GM12878 (cell line): ENCODE data around the gene MAGEH1. TPM values are rescaled to one million over a fixed set of nuclear protein-coding genes. Genes with fewer than 3 reads are reported as not detected.
A peak's percentile ranks its signal among the peaks of the same experiment; 100 is the strongest.

Source experiments
- ASH2L ChIP-seq: fragments of 300-600, 200-600 bp; sonication (generic); IDR thresholded peaks from 2 replicates; pipeline ENCODE4 v1.6.1; 2017; ENCODE audit warnings: low read depth, mild to moderate bottlenecking, borderline replicate concordance
- ATF3 ChIP-seq: IDR thresholded peaks from 2 replicates; pipeline ENCODE4 v1.6.1; 2011; ENCODE audit warnings: low read depth, mild to moderate bottlenecking, low read length, moderate library complexity, borderline replicate concordance; ENCODE audit errors: extremely low read depth
- BMI1 ChIP-seq: fragments of 450-650 bp; IDR thresholded peaks from 2 replicates; pipeline ENCODE4 v1.6.1; 2016; ENCODE audit warnings: mild to moderate bottlenecking, moderate library complexity, borderline replicate concordance
- CEBPB ChIP-seq, 2 experiments: fragments of 150-350 bp in 1 of 2; IDR thresholded peaks; 2 replicates each; pipeline ENCODE4 v1.6.1; 2012 to 2014; ENCODE audit warnings: low read depth in 2 of 2, low read length in 2 of 2, borderline replicate concordance in 1 of 2, inconsistent platforms in 1 of 2
- E2F4 ChIP-seq: IDR thresholded peaks from 2 replicates; pipeline ENCODE4 v1.6.1; 2012; ENCODE audit warnings: low read depth, low read length, improper control_type of control experiment
- HCFC1 ChIP-seq: fragments of 150-350 bp; IDR thresholded peaks from 2 replicates; pipeline ENCODE4 v1.6.1; 2014; ENCODE audit warnings: low read length
- MEF2A ChIP-seq: IDR thresholded peaks from 2 replicates; pipeline ENCODE4 v1.6.1; 2011; ENCODE audit warnings: low read depth, mild to moderate bottlenecking, low read length, moderate library complexity; ENCODE audit not compliant: insufficient read depth
- MXI1 ChIP-seq: fragments of 150-350 bp; IDR thresholded peaks from 2 replicates; pipeline ENCODE4 v1.6.1; 2011; ENCODE audit warnings: low read depth, mild to moderate bottlenecking, inconsistent platforms, low read length, improper control_type of control experiment
- MYC ChIP-seq: IDR thresholded peaks from 2 replicates; pipeline ENCODE4 v1.6.1; 2011; ENCODE audit warnings: mild to moderate bottlenecking, low read length, moderate library complexity, inconsistent platforms; ENCODE audit not compliant: insufficient read depth, insufficient replicate concordance, insufficient read length, severe bottlenecking
- NFXL1 ChIP-seq: fragments of 450-650 bp; IDR thresholded peaks from 2 replicates; pipeline ENCODE4 v1.6.1; 2017; ENCODE audit warnings: antibody characterized with exemption, mild to moderate bottlenecking, borderline replicate concordance
- NR2C2 ChIP-seq: IDR thresholded peaks from 2 replicates; pipeline ENCODE4 v1.6.1; 2011; ENCODE audit warnings: borderline replicate concordance, low read depth; ENCODE audit not compliant: control insufficient read depth, insufficient read length
- PAX8 ChIP-seq: fragments of 450-650 bp; IDR thresholded peaks from 2 replicates; pipeline ENCODE4 v1.6.1; 2017; ENCODE audit warnings: mild to moderate bottlenecking, moderate library complexity
- PRDM15 ChIP-seq: fragments of 450-650 bp; formaldehyde crosslinking; IDR thresholded peaks from 2 replicates; pipeline ENCODE4 v1.4.0; 2020; ENCODE audit warnings: mild to moderate bottlenecking, moderate library complexity
- RB1 ChIP-seq: fragments of 450-650 bp; formaldehyde crosslinking; IDR thresholded peaks from 2 replicates; pipeline ENCODE4 v1.6.1; 2017; ENCODE audit warnings: mild to moderate bottlenecking, borderline replicate concordance
- RBBP5 ChIP-seq: fragments of 200-600 bp; sonication (generic); conservative IDR thresholded peaks from 2 replicates; pipeline ENCODE4 v1.6.1; 2016
- SMAD1 ChIP-seq: fragments of 450-650 bp; IDR thresholded peaks from 2 replicates; pipeline ENCODE4 v1.6.1; 2018; ENCODE audit warnings: mild to moderate bottlenecking, low read depth; ENCODE audit not compliant: partially characterized antibody
- SMARCA5 ChIP-seq: fragments of 450-650 bp; IDR thresholded peaks from 2 replicates; pipeline ENCODE4 v1.6.1; 2017; ENCODE audit warnings: mild to moderate bottlenecking
- TAF1 ChIP-seq: IDR thresholded peaks from 2 replicates; pipeline ENCODE4 v1.6.1; 2011; ENCODE audit warnings: mild to moderate bottlenecking, low read depth, low read length, borderline replicate concordance
- ZNF217 ChIP-seq: fragments of 450-650 bp; IDR thresholded peaks from 2 replicates; pipeline ENCODE4 v1.6.1; 2017; ENCODE audit warnings: antibody characterized with exemption, mild to moderate bottlenecking
- ZNF24 ChIP-seq: fragments of 450-650 bp; IDR thresholded peaks from 2 replicates; pipeline ENCODE4 v1.6.1; 2017; ENCODE audit warnings: antibody characterized with exemption, mild to moderate bottlenecking
- ZNF687 ChIP-seq: fragments of 450-650 bp; IDR thresholded peaks from 2 replicates; pipeline ENCODE4 v1.6.1; 2017; ENCODE audit warnings: mild to moderate bottlenecking, moderate library complexity
- polyA plus RNA-seq, 11 experiments: library from polyadenylated mRNA; depleted of rRNA in 4 of 11; unstranded in 6 of 11; stranded (reverse) in 5 of 11; fragments of >200 nt; fragmentation: Nextera tagmentation in 4 of 11; fragmentation: Illumina TruSeq in 1 of 11; extraction: Ambion mirVana in 4 of 11; extraction: Trizol in 1 of 11; gene quantifications; 1 replicate in 1 of 11; 2 replicates in 10 of 11; pipeline versions ENCODE4 v1.2.1 to v1.2.3, GENCODE V29; 2011 to 2016; ENCODE audit warnings: inconsistent platforms in 2 of 11, missing spikeins in 2 of 11, low read depth in 1 of 11
- total RNA-seq, 4 experiments: library from RNA; depleted of rRNA in 3 of 4; stranded (reverse); fragments of >200 nt in 3 of 4; fragmentation: Illumina TruSeq in 1 of 4; extraction: Trizol in 1 of 4; gene quantifications; 2 replicates each; pipeline versions ENCODE4 v1.2.1 to v1.2.3, GENCODE V29; 2013 to 2021

Gene MAGEH1
- total and polyA plus RNA-seq, 10 of the 15 experiments (the other 5 are each of a cell fraction or from before 2014, with no cell fraction given) = 8.7 to 25.2 (median 18.3) TPM

- no peak for TF ChIP-seq ZNF687
- no peak for TF ChIP-seq SMARCA5
- TF ChIP-seq SMAD1 = no peak
- TF ChIP-seq BMI1 = no peak
- TF ChIP-seq MEF2A = no peak
- no peak for TF ChIP-seq CEBPB (IDR thresholded peaks at IDR 0.05; ENCODE audit: borderline replicate concordance in 1 of 2, low read depth in 2 of 2, low read length in 2 of 2)
- TF ChIP-seq PAX8 = no peak
- TF ChIP-seq TAF1 = no peak
- TF ChIP-seq MYC = no peak
- TF ChIP-seq HCFC1 = no peak
- no peak for TF ChIP-seq ZNF24
- TF ChIP-seq PRDM15 = no peak
- TF ChIP-seq NR2C2 = no peak
- TF ChIP-seq E2F4 = peak; percentile 74
- no peak for TF ChIP-seq ATF3
- 0 out of 2 replicates have a peak, but pooled peaks have one; percentile 7 for TF ChIP-seq MXI1
- no peak for TF ChIP-seq ZNF217
- no peak for TF ChIP-seq RB1
- no peak for TF ChIP-seq ASH2L
- no peak for TF ChIP-seq RBBP5
- no peak for TF ChIP-seq NFXL1
Measured at GRCh38 chrX:55488593-55489313, 36.8 kb downstream of the MAGEH1 start (continued).
